Trophoblast cell (in vitro differentiated cells and primary cell): ENCODE data around the gene PEAK3.

Experiments used
- DNase-seq, 2 donors: peaks; one replicate each; pipeline ENCODE4 v3.0.0-alpha.2; 2016
- H2AFZ ChIP-seq: 2 replicates; pipeline ENCODE4 v1.6.1; 2013; ENCODE audit warnings: low read length, moderate library complexity, mild to moderate bottlenecking; ENCODE audit not compliant: insufficient read depth, poor library complexity
- H2AK5ac ChIP-seq: 2 replicates; pipeline ENCODE4 v1.6.1; 2013; ENCODE audit warnings: mild to moderate bottlenecking, low read length
- H2BK120ac ChIP-seq: 2 replicates; pipeline ENCODE4 v1.6.1; 2013; ENCODE audit warnings: low read length, mild to moderate bottlenecking, moderate library complexity; ENCODE audit not compliant: insufficient read depth, poor library complexity
- H2BK12ac ChIP-seq: 2 replicates; pipeline ENCODE4 v1.6.1; 2013; ENCODE audit warnings: mild to moderate bottlenecking, low read length, moderate library complexity
- H2BK5ac ChIP-seq: 2 replicates; pipeline ENCODE4 v1.6.1; 2013; ENCODE audit warnings: low read length, low read depth, moderate library complexity, mild to moderate bottlenecking; ENCODE audit not compliant: poor library complexity
- H3K14ac ChIP-seq: 2 replicates; pipeline ENCODE4 v1.6.1; 2013; ENCODE audit warnings: mild to moderate bottlenecking, low read length
- H3K18ac ChIP-seq: 2 replicates; pipeline ENCODE4 v1.6.1; 2013; ENCODE audit warnings: mild to moderate bottlenecking, low read length
- H3K23ac ChIP-seq: 2 replicates; pipeline ENCODE4 v1.6.1; 2013; ENCODE audit warnings: low read length
- H3K27ac ChIP-seq: 2 replicates; pipeline ENCODE4 v1.5.1; 2013; ENCODE audit warnings: low read depth, mild to moderate bottlenecking, inconsistent platforms, low read length, moderate library complexity
- H3K27me3 ChIP-seq: 2 replicates; pipeline ENCODE4 v1.6.1; 2013; ENCODE audit warnings: inconsistent platforms, mild to moderate bottlenecking, low read length, moderate library complexity; ENCODE audit not compliant: insufficient read depth
- H3K36me3 ChIP-seq, 2 experiments: 1 replicate in 1 of 2; 2 replicates in 1 of 2; pipeline ENCODE4 v1.6.1; 2013; ENCODE audit warnings: low read length in 2 of 2, mild to moderate bottlenecking in 2 of 2, moderate library complexity in 1 of 2; ENCODE audit not compliant: insufficient read depth in 2 of 2, control insufficient read depth in 1 of 2
- H3K4ac ChIP-seq: 2 replicates; pipeline ENCODE4 v1.6.1; 2013; ENCODE audit warnings: low read depth, mild to moderate bottlenecking, low read length, moderate library complexity
- H3K4me1 ChIP-seq, 2 experiments: 1 replicate in 1 of 2; 2 replicates in 1 of 2; pipeline ENCODE4 v1.6.1; 2013; ENCODE audit warnings: low read length in 2 of 2, mild to moderate bottlenecking in 2 of 2, moderate library complexity in 1 of 2; ENCODE audit not compliant: insufficient read depth in 2 of 2, control insufficient read depth in 1 of 2
- H3K4me2 ChIP-seq: 2 replicates; pipeline ENCODE4 v1.6.1; 2013; ENCODE audit warnings: inconsistent platforms, mild to moderate bottlenecking, low read length, moderate library complexity
- H3K4me3 ChIP-seq: 2 replicates; pipeline ENCODE4 v1.5.1; 2013; ENCODE audit warnings: mild to moderate bottlenecking, low read depth, low read length, inconsistent platforms
- H3K79me1 ChIP-seq: one replicate; pipeline ENCODE4 v1.6.1; 2013; ENCODE audit warnings: low read length
- H3K79me2 ChIP-seq: 2 replicates; pipeline ENCODE4 v1.6.1; 2013; ENCODE audit warnings: low read length, mild to moderate bottlenecking; ENCODE audit not compliant: control insufficient read depth, insufficient read depth, poor library complexity
- H3K9ac ChIP-seq: 2 replicates; pipeline ENCODE4 v1.6.1; 2013; ENCODE audit warnings: mild to moderate bottlenecking, low read length
- H3K9me3 ChIP-seq: 2 replicates; pipeline ENCODE4 v1.6.1; 2013; ENCODE audit warnings: low read depth, mild to moderate bottlenecking, control low read depth, inconsistent platforms, low read length; ENCODE audit not compliant: insufficient read depth
- H4K12ac ChIP-seq: 2 replicates; pipeline ENCODE4 v1.6.1; 2013; ENCODE audit warnings: low read depth, mild to moderate bottlenecking, low read length, moderate library complexity
- H4K8ac ChIP-seq: 2 replicates; pipeline ENCODE4 v1.6.1; 2013; ENCODE audit warnings: low read depth, mild to moderate bottlenecking, low read length, moderate library complexity
- H4K91ac ChIP-seq: one replicate; pipeline ENCODE4 v1.6.1; 2013; ENCODE audit warnings: low read depth, mild to moderate bottlenecking, low read length, moderate library complexity
- WGBS: extraction: QIAGEN DNeasy Blood & Tissue Kit; methylation state at CpG from one replicate; pipeline ENCODE4 v1.1.7; 2013; ENCODE audit warnings: missing lambda C conversion rate; ENCODE audit not compliant: insufficient read length, insufficient coverage; ENCODE audit errors: extremely low coverage; 5-methylcytosine and 5-hydroxymethylcytosine counted together

The PEAK3 gene

GRCh38 chr19:2329149-2329478, 47.1 kb upstream of the PEAK3 start:
- H2AK5ac ChIP-seq = peak overlapping the region; percentile 82
- peak overlapping the region; percentile 60 for H3K18ac ChIP-seq
- H4K8ac ChIP-seq = peak overlapping the region; percentile 67
- H3K9me3 ChIP-seq = no peaks in the 10 kb centered on the region
- H3K27ac ChIP-seq = no peak overlapping the region
- H2BK12ac ChIP-seq = no peak overlapping the region
- H3K27me3 ChIP-seq = no peaks in the 10 kb centered on the region
- no peak overlapping the region for H3K23ac ChIP-seq
- peak overlapping the region; percentile 97 for H3K9ac ChIP-seq
- peak overlapping the region; percentile 63 for H4K12ac ChIP-seq
- peak overlapping the region; percentile 13 for H2BK5ac ChIP-seq
- H3K4me1 ChIP-seq = peaks cover 8 to 19% of the 10 kb centered on the region in 2 experiments
- H2BK120ac ChIP-seq = peak overlapping the region; percentile 77
- DNase-seq = no peak
- peak overlapping the region; percentile 99 for H3K4me3 ChIP-seq
- peaks cover 10% of the 10 kb centered on the region for H3K79me2 ChIP-seq
- H3K14ac ChIP-seq = peak overlapping the region; percentile 71
- peak overlapping the region; percentile 81 for H4K91ac ChIP-seq
- peaks cover 19% of the 10 kb centered on the region in 2 experiments for H3K36me3 ChIP-seq
- H3K4ac ChIP-seq = peak overlapping the region; percentile 98
- no CpG with 5 or more reads among the region's 16 CpGs for WGBS
- H3K79me1 ChIP-seq = peaks cover 8% of the 10 kb centered on the region
- peak overlapping the region; percentile 100 for H3K4me2 ChIP-seq
- H2AFZ ChIP-seq = peak overlapping the region; percentile 80

GRCh38 chr19:2328401-2329148, 46.6 kb upstream of the PEAK3 start, which contains the start of the genes LSM7 and SPPL2B:
Gene LSM7, minus strand, starts transcription at chr19:2328586. Its CDS starts 20 bp downstream, at chr19:2328566.
Gene SPPL2B, plus strand, starts transcription at chr19:2328684. Its CDS starts 26 bp downstream, at chr19:2328710.
- H3K14ac ChIP-seq = peak within 1 kb of the TSS; percentile 71

GRCh38 chr19:2327773-2328400, 45.9 kb upstream of the PEAK3 start:
- H3K9me3 ChIP-seq = no peaks in the 10 kb centered on the region
- peak overlapping the region; percentile 33 for H3K14ac ChIP-seq
- peak overlapping the region; percentile 100 for H3K4me2 ChIP-seq
- H3K9ac ChIP-seq = peak overlapping the region; percentile 96
- peaks cover 8 to 19% of the 10 kb centered on the region in 2 experiments for H3K4me1 ChIP-seq
- peak overlapping the region; percentile 55 for H3K27ac ChIP-seq
- H2BK120ac ChIP-seq = peak overlapping the region; percentile 15
- no peak overlapping the region for H3K23ac ChIP-seq
- H3K79me1 ChIP-seq = peaks cover 8% of the 10 kb centered on the region
- H4K91ac ChIP-seq = peak overlapping the region; percentile 72
- peak; percentile 33 to 59 for DNase-seq
- peak overlapping the region; percentile 82 for H4K8ac ChIP-seq
- H2AK5ac ChIP-seq = no peak overlapping the region
- peaks cover 10% of the 10 kb centered on the region for H3K79me2 ChIP-seq
- no peak overlapping the region for H2BK12ac ChIP-seq
- H3K18ac ChIP-seq = peak overlapping the region; percentile 72
- H2AFZ ChIP-seq = no peak overlapping the region
- peak overlapping the region; percentile 31 for H3K4ac ChIP-seq
- no CpG with 5 or more reads among the region's 18 CpGs for WGBS
- H3K36me3 ChIP-seq = peaks cover 30% of the 10 kb centered on the region in 2 experiments
- no peak overlapping the region for H4K12ac ChIP-seq
- no peaks in the 10 kb centered on the region for H3K27me3 ChIP-seq
- H3K4me3 ChIP-seq = peak overlapping the region; percentile 99
- H2BK5ac ChIP-seq = no peak overlapping the region

More at GRCh38 chr19:2328401-2329148, 46.6 kb upstream of the PEAK3 start, which contains the start of the genes LSM7 and SPPL2B:
- H3K27ac ChIP-seq = peak within 1 kb of the TSS; percentile 55
- peaks cover 8 to 19% of the 10 kb centered on the region in 2 experiments for H3K4me1 ChIP-seq
- H3K4me2 ChIP-seq = peak within 1 kb of the TSS; percentile 100
- peak within 1 kb of the TSS; percentile 97 for H3K9ac ChIP-seq
- peak within 1 kb of the TSS; percentile 13 for H2BK5ac ChIP-seq
- H3K79me1 ChIP-seq = peaks cover 8% of the 10 kb centered on the region
- H3K27me3 ChIP-seq = no peaks in the 10 kb centered on the region
- peak within 1 kb of the TSS; percentile 63 for H4K12ac ChIP-seq
- WGBS = no CpG with 5 or more reads among the region's 89 CpGs
- no peak within 1 kb of the TSS for H2BK12ac ChIP-seq
- H4K91ac ChIP-seq = peak within 1 kb of the TSS; percentile 81
- no peak within 1 kb of the TSS for H3K23ac ChIP-seq
- peak within 1 kb of the TSS; percentile 82 for H4K8ac ChIP-seq
- H3K4me3 ChIP-seq = peak within 1 kb of the TSS; percentile 99
- H2AK5ac ChIP-seq = peak within 1 kb of the TSS; percentile 82
- peaks cover 10% of the 10 kb centered on the region for H3K79me2 ChIP-seq
- peak within 1 kb of the TSS; percentile 98 for H3K4ac ChIP-seq
- peak within 1 kb of the TSS; percentile 80 for H2AFZ ChIP-seq
- H3K18ac ChIP-seq = peak within 1 kb of the TSS; percentile 72
- DNase-seq = peak; percentile 90 to 97
- H3K36me3 ChIP-seq = peaks cover 24% of the 10 kb centered on the region in 2 experiments
- H2BK120ac ChIP-seq = peak within 1 kb of the TSS; percentile 77
- H3K9me3 ChIP-seq = no peaks in the 10 kb centered on the region

- Histone ChIP-seq H2BK5ac (no peak overlapping the region), H3K4me2 (no peak overlapping the region), H3K27me3 (no peaks in the 10 kb centered on the region), H4K8ac (no peak overlapping the region), H3K23ac (no peak overlapping the region), H2BK12ac (no peak overlapping the region), H4K91ac (no peak overlapping the region), H3K14ac (no peak overlapping the region), H3K18ac (no peak overlapping the region), H3K36me3 (peaks cover 35 to 38% of the 10 kb centered on the region in 2 experiments), H3K79me1 (peaks cover 8% of the 10 kb centered on the region), H2AK5ac (no peak overlapping the region), H4K12ac (no peak overlapping the region), H3K27ac (no peak overlapping the region), H3K4me3 (no peak overlapping the region), H3K4ac (no peak overlapping the region), H2AFZ (no peak overlapping the region), H3K79me2 (peaks cover 10% of the 10 kb centered on the region), H2BK120ac (no peak overlapping the region), H3K9me3 (no peaks in the 10 kb centered on the region), H3K4me1 (peaks cover 8 to 19% of the 10 kb centered on the region in 2 experiments), H3K9ac (no peak overlapping the region)
- no CpG with 5 or more reads among the region's 16 CpGs for WGBS
- DNase-seq = no peak
Observed at GRCh38 chr19:2326699-2327360, 44.9 kb upstream of the PEAK3 start.
